Measurements from ENCODE around the gene GAD1.

DNA sequence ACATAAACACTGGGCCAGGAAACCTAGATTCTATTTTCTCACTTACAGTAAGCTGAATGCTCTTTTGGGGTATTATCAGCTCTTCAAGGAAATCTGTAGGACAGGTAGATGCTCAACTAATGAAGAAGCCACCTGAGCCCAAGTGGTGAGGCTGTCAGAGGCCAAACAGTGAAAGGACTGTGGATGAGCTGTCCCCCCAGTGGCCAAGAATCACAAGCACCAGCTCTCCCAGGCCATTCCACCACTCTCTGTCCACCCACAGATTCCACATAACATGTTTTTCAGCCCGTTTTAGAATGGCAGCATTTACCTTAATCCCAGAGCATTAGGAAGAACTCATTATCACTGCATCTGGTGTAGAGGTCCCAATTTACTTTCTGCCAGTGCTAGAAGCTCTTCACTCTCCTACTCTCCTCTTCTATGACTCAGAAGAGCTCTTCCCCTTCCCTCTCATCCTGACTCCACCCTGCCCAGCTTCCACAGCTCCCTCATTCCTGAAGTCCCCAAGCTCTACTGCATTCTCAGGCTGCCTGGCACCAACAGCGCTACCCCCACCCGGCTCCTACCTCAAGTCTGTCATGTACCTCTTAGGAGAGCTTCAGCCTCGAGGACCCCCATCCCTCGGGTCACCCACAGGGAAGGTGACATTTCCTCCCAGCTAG lies 68.6 kb downstream of the GAD1 start:
- TF ChIP-seq, protein P1, sequence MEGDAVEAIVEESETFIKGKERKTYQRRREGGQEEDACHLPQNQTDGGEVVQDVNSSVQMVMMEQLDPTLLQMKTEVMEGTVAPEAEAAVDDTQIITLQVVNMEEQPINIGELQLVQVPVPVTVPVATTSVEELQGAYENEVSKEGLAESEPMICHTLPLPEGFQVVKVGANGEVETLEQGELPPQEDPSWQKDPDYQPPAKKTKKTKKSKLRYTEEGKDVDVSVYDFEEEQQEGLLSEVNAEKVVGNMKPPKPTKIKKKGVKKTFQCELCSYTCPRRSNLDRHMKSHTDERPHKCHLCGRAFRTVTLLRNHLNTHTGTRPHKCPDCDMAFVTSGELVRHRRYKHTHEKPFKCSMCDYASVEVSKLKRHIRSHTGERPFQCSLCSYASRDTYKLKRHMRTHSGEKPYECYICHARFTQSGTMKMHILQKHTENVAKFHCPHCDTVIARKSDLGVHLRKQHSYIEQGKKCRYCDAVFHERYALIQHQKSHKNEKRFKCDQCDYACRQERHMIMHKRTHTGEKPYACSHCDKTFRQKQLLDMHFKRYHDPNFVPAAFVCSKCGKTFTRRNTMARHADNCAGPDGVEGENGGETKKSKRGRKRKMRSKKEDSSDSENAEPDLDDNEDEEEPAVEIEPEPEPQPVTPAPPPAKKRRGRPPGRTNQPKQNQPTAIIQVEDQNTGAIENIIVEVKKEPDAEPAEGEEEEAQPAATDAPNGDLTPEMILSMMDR (IDR thresholded peaks at IDR 0.05; ENCODE audit: insufficient read depth, low read length, poor library complexity, severe bottlenecking): no peak
- TF ChIP-seq EZH2phosphoT487 (conservative IDR thresholded peaks at IDR 0.05; ENCODE audit: low read length): no peak

Measured in SU-DHL-6 (cell line).